GM18526 (cell line): ENCODE results near the gene SVIL.
A peak's percentile ranks its signal among the peaks of the same experiment; 100 is the strongest.

Experiments used
- POLR2A ChIP-seq: IDR thresholded peaks from 3 replicates; pipeline ENCODE4 v1.6.1; 2011; ENCODE audit not compliant: insufficient read length; ENCODE audit errors: extremely low read depth

The SVIL gene

GRCh38 chr10:29424017-29424416 lies 210.8 kb downstream of the SVIL start:
- TF ChIP-seq POLR2A: no peak

GRCh38 chr10:29420744-29421143 lies 214.0 kb downstream of the SVIL start:
- no peak for TF ChIP-seq POLR2A

- no peak for TF ChIP-seq POLR2A
Measured at GRCh38 chr10:29417324-29417723, 217.4 kb downstream of the SVIL start.

GRCh38 chr10:29415876-29416275 lies 218.9 kb downstream of the SVIL start:
- no peak for TF ChIP-seq POLR2A

GRCh38 chr10:29414501-29414900 lies 220.3 kb downstream of the SVIL start:
- TF ChIP-seq POLR2A: no peak

- TF ChIP-seq POLR2A: no peak
Measured at GRCh38 chr10:29412485-29412884, 222.3 kb downstream of the SVIL start.

- no peak for TF ChIP-seq POLR2A
Measured at GRCh38 chr10:29411666-29412315, 223.0 kb downstream of the SVIL start.

GRCh38 chr10:29409241-29410054 lies 225.3 kb downstream of the SVIL start:
- TF ChIP-seq POLR2A: peak; percentile 45

GRCh38 chr10:29408847-29409240 lies 225.9 kb downstream of the SVIL start:
- no peak for TF ChIP-seq POLR2A
